SK-N-SH treated with all-trans-retinoic acid at 6 μM for 48 hours (cell line): Measurements from ENCODE around the gene HSBP1L1.

Experiments used
- ATAC-seq: fragments of 200-7000 bp; cut with Tn5 transposase; 3 replicates; pipeline ENCODE4 v1.9.1; 2020; ENCODE audit warnings: mild to moderate bottlenecking, moderate library complexity
- BACH2 ChIP-seq: fragments of 250-450 bp; sonication (Bioruptor Pico); IDR thresholded peaks from 2 replicates; pipeline ENCODE4 v1.9.0; 2021; ENCODE audit warnings: mild to moderate bottlenecking, borderline replicate concordance
- CSDC2 ChIP-seq: fragments of 250-450 bp; sonication (Bioruptor Pico); IDR thresholded peaks from 2 replicates; pipeline ENCODE4 v1.5.0; 2020; ENCODE audit warnings: mild to moderate bottlenecking, moderate library complexity
- ESRRG ChIP-seq: fragments of 250-450 bp; sonication (Bioruptor Pico); IDR thresholded peaks from 2 replicates; pipeline ENCODE4 v1.6.1; 2021; ENCODE audit warnings: mild to moderate bottlenecking
- GLIS3 ChIP-seq: fragments of 250-450 bp; sonication (Bioruptor Pico); IDR thresholded peaks from 2 replicates; pipeline ENCODE4 v1.5.0; 2020; ENCODE audit warnings: mild to moderate bottlenecking, moderate library complexity
- OSR1 ChIP-seq: fragments of 250-450 bp; sonication (Bioruptor Pico); IDR thresholded peaks from 2 replicates; pipeline ENCODE4 v1.8.0; 2022; ENCODE audit warnings: moderate library complexity, mild to moderate bottlenecking, inconsistent platforms
- SNAI2 ChIP-seq: fragments of 250-450 bp; sonication (Bioruptor Pico); IDR thresholded peaks from 2 replicates; pipeline ENCODE4 v1.5.0; 2020; ENCODE audit warnings: mild to moderate bottlenecking, moderate library complexity
- TOX ChIP-seq: fragments of 250-450 bp; sonication (Bioruptor Pico); IDR thresholded peaks from 2 replicates; pipeline ENCODE4 v1.8.0; 2021; ENCODE audit warnings: mild to moderate bottlenecking, moderate library complexity, borderline replicate concordance
- ZFP3 ChIP-seq: fragments of 250-450 bp; sonication (Bioruptor Pico); IDR thresholded peaks from 2 replicates; pipeline ENCODE4 v1.5.0; 2020; ENCODE audit warnings: mild to moderate bottlenecking, moderate library complexity
- ZFP30 ChIP-seq: fragments of 450-650 bp; formaldehyde crosslinking; IDR thresholded peaks from 2 replicates; pipeline ENCODE4 v1.5.0; 2022; ENCODE audit warnings: mild to moderate bottlenecking, moderate library complexity
- ZNF70 ChIP-seq: fragments of 450-650 bp; formaldehyde crosslinking; IDR thresholded peaks from 2 replicates; pipeline ENCODE4 v1.5.0; 2020; ENCODE audit warnings: mild to moderate bottlenecking, moderate library complexity
- ZNF8 ChIP-seq: fragments of 450-650 bp; formaldehyde crosslinking; IDR thresholded peaks from 2 replicates; pipeline ENCODE4 v1.5.0; 2020; ENCODE audit warnings: mild to moderate bottlenecking, moderate library complexity
- TF ChIP-seq, protein P1 (sequence below): fragments of 250-450 bp; sonication (Bioruptor Pico); IDR thresholded peaks from 2 replicates; pipeline ENCODE4 v1.5.1; 2021; ENCODE audit warnings: mild to moderate bottlenecking, moderate library complexity
- TF ChIP-seq, protein P2 (sequence below): fragments of 250-450 bp; sonication (Bioruptor Pico); IDR thresholded peaks from 2 replicates; pipeline ENCODE4 v1.5.1; 2020; ENCODE audit warnings: low read depth, mild to moderate bottlenecking, moderate library complexity
- TF ChIP-seq, protein P3 (sequence below): fragments of 250-450 bp; sonication (Bioruptor Pico); IDR thresholded peaks from 2 replicates; pipeline ENCODE4 v1.8.0; 2020; ENCODE audit warnings: mild to moderate bottlenecking, moderate library complexity, borderline replicate concordance
- TF ChIP-seq, protein P4 (sequence below): fragments of 250-450 bp; sonication (Bioruptor Pico); IDR thresholded peaks from 2 replicates; pipeline ENCODE4 v1.8.0; 2021; ENCODE audit warnings: low read depth, mild to moderate bottlenecking, moderate library complexity, borderline replicate concordance
- TF ChIP-seq, protein P5 (sequence below): fragments of 250-450 bp; sonication (Bioruptor Pico); IDR thresholded peaks from 2 replicates; pipeline ENCODE4 v1.5.0; 2020; ENCODE audit warnings: mild to moderate bottlenecking, moderate library complexity

Gene HSBP1L1

DNA sequence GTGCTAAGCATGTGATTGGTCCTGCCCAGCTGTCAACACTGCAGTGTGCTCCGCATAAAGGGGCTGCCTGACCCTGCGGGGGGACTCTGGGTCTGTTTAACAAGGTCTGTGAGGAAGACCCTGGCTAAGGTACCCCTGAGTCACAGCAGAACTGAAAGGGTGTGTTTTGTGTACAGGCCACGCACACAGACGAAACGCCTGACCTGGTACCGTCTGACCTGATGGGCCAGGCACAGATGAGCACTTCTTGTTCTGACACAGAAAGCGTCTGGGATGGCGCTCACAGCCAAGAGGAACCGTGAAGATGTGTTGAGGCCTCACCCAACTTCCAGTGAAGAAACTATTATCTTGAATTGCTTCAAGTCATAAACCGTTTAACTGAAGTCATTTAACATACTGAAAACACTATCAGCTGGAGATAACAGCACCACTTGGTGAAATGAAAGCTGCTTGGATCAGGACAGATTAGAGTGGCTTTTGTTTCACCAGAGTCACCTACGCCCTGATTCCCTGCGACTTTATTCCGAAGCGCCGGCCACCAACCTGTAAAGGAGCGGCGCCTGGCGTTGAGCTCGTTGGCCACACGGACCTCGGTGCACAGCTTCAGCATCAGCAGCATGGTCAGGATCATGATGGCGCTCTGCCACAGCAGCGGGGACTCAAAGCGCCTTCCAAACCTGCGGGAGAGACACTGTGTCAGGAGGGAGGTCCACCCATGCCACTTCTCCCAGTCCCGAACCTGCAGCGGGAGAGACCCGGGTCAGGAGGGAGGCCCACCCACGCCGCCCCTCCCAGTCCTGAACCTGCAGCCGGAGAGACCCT is 21.4 kb upstream of the HSBP1L1 start:
- TF ChIP-seq OSR1 (CRISPR knock-in tag): no peak
- TF ChIP-seq, all 23 proteins: peak for 0
- ATAC-seq: no peak

DNA sequence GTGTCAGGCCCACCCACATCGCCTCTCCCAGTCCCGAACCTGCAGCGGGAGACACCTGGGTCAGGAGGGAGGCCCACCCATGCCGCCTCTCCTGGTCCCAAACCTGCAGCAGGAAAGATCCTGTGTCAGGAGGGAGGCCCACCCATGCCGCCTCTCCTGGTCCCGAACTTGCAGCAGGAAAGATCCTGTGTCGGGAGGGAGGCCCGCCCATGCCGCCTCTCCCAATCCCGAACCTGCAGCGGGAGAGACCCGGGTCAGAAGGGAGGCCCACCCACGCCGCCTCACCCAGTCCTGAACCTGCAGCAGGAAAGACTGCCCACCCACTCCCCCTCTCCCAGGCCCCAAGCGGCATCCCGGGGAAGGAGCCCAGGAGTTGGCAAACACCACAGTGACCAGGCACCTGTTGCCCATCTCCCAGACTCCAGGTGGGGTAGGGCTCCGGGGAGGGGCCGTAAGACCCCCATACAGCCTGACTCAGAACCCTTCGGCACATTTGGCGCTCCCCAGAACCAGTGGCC is 20.8 kb upstream of the HSBP1L1 start:
- TF ChIP-seq ZNF8 (CRISPR knock-in tag) (no peak), OSR1 (CRISPR knock-in tag) (no peak), CSDC2 (CRISPR knock-in tag) (no peak), TOX (no peak), ZNF70 (CRISPR knock-in tag) (no peak), ZFP3 (CRISPR knock-in tag) (no peak), ZFP30 (no peak)
- TF ChIP-seq, protein P1, sequence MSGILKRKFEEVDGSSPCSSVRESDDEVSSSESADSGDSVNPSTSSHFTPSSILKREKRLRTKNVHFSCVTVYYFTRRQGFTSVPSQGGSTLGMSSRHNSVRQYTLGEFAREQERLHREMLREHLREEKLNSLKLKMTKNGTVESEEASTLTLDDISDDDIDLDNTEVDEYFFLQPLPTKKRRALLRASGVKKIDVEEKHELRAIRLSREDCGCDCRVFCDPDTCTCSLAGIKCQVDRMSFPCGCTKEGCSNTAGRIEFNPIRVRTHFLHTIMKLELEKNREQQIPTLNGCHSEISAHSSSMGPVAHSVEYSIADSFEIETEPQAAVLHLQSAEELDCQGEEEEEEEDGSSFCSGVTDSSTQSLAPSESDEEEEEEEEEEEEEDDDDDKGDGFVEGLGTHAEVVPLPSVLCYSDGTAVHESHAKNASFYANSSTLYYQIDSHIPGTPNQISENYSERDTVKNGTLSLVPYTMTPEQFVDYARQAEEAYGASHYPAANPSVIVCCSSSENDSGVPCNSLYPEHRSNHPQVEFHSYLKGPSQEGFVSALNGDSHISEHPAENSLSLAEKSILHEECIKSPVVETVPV: no peak
- TF ChIP-seq, protein P2, sequence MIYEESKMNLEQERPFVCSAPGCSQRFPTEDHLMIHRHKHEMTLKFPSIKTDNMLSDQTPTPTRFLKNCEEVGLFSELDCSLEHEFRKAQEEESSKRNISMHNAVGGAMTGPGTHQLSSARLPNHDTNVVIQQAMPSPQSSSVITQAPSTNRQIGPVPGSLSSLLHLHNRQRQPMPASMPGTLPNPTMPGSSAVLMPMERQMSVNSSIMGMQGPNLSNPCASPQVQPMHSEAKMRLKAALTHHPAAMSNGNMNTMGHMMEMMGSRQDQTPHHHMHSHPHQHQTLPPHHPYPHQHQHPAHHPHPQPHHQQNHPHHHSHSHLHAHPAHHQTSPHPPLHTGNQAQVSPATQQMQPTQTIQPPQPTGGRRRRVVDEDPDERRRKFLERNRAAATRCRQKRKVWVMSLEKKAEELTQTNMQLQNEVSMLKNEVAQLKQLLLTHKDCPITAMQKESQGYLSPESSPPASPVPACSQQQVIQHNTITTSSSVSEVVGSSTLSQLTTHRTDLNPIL (CRISPR knock-in tag): no peak
- TF ChIP-seq, protein P3, sequence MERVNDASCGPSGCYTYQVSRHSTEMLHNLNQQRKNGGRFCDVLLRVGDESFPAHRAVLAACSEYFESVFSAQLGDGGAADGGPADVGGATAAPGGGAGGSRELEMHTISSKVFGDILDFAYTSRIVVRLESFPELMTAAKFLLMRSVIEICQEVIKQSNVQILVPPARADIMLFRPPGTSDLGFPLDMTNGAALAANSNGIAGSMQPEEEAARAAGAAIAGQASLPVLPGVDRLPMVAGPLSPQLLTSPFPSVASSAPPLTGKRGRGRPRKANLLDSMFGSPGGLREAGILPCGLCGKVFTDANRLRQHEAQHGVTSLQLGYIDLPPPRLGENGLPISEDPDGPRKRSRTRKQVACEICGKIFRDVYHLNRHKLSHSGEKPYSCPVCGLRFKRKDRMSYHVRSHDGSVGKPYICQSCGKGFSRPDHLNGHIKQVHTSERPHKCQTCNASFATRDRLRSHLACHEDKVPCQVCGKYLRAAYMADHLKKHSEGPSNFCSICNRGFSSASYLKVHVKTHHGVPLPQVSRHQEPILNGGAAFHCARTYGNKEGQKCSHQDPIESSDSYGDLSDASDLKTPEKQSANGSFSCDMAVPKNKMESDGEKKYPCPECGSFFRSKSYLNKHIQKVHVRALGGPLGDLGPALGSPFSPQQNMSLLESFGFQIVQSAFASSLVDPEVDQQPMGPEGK (CRISPR knock-in tag): no peak
- no peak for ATAC-seq

DNA sequence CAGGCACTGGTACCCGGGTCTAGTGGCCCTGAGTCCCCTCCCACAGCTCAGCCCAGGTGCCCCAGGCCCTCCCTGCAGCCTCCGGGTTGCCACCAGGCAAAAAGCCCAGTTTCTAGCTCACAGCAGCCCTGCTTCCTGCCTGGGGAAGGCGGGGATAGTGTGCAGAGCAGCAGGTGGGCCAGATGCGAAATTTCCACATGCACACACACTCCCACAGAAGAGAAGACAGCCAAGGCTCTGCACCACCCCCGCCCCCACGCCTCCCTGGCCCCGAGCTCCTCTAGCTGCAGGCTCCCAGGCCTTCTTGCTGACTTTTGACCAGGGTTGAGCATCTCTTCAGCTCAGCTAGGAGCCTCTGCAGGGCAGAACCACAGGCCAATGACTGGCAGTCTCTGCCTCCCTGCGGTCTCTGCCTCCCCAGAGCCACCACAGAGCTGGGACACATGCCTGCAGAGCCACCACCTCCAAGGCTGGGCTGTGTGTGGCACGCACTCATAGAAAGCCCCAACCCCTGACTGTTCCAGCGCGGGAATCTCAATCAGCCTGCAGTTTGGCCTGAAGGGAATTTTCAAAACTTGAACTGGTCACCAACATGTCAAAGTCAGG is 20.2 kb upstream of the HSBP1L1 start:
- TF ChIP-seq CSDC2 (CRISPR knock-in tag) (no peak), OSR1 (CRISPR knock-in tag) (no peak), BACH2 (CRISPR knock-in tag) (no peak), ESRRG (CRISPR knock-in tag) (no peak), ZNF8 (CRISPR knock-in tag) (no peak)
- TF ChIP-seq, protein P4, sequence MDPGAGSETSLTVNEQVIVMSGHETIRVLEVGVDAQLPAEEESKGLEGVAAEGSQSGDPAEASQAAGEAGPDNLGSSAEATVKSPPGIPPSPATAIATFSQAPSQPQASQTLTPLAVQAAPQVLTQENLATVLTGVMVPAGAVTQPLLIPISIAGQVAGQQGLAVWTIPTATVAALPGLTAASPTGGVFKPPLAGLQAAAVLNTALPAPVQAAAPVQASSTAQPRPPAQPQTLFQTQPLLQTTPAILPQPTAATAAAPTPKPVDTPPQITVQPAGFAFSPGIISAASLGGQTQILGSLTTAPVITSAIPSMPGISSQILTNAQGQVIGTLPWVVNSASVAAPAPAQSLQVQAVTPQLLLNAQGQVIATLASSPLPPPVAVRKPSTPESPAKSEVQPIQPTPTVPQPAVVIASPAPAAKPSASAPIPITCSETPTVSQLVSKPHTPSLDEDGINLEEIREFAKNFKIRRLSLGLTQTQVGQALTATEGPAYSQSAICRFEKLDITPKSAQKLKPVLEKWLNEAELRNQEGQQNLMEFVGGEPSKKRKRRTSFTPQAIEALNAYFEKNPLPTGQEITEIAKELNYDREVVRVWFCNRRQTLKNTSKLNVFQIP (CRISPR knock-in tag): no peak
- TF ChIP-seq, protein P5, sequence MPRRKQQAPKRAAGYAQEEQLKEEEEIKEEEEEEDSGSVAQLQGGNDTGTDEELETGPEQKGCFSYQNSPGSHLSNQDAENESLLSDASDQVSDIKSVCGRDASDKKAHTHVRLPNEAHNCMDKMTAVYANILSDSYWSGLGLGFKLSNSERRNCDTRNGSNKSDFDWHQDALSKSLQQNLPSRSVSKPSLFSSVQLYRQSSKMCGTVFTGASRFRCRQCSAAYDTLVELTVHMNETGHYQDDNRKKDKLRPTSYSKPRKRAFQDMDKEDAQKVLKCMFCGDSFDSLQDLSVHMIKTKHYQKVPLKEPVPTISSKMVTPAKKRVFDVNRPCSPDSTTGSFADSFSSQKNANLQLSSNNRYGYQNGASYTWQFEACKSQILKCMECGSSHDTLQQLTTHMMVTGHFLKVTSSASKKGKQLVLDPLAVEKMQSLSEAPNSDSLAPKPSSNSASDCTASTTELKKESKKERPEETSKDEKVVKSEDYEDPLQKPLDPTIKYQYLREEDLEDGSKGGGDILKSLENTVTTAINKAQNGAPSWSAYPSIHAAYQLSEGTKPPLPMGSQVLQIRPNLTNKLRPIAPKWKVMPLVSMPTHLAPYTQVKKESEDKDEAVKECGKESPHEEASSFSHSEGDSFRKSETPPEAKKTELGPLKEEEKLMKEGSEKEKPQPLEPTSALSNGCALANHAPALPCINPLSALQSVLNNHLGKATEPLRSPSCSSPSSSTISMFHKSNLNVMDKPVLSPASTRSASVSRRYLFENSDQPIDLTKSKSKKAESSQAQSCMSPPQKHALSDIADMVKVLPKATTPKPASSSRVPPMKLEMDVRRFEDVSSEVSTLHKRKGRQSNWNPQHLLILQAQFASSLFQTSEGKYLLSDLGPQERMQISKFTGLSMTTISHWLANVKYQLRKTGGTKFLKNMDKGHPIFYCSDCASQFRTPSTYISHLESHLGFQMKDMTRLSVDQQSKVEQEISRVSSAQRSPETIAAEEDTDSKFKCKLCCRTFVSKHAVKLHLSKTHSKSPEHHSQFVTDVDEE: no peak
- TF ChIP-seq, protein P2 (CRISPR knock-in tag): no peak
- no peak for ATAC-seq

DNA sequence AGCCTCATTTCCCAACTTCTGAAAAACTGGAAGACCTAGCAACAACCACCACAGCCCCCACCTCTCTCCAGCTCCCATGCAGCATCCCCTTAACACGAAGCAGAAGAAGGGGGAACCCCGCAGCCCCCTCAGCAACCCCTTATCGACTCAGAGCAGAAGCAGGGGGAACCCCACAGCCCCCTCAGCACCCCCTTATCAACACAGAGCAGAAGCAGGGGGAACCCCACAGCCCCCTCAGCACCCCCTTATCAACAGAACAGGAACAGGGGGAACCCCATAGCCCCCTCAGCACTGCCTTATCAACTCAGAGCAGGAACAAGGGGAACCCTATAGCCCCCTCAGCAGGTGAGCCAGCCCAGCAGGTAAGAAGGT is 19.7 kb upstream of the HSBP1L1 start:
- TF ChIP-seq ZNF70 (CRISPR knock-in tag) (no peak), SNAI2 (CRISPR knock-in tag) (no peak), ZFP3 (CRISPR knock-in tag) (no peak), BACH2 (CRISPR knock-in tag) (no peak), ZFP30 (no peak), ESRRG (CRISPR knock-in tag) (no peak), GLIS3 (CRISPR knock-in tag) (no peak)
- TF ChIP-seq, protein P1: no peak
- TF ChIP-seq, protein P5: no peak
- no peak for ATAC-seq
